ENCODE results near the gene FTL.

FTL gene

GRCh38 chr19:48945817-48946216 is 19.3 kb upstream of the FTL start:
- no peak for DNase-seq (ENCODE audit: low read depth, low spot score)

GRCh38 chr19:48946463-48947257 is 18.4 kb upstream of the FTL start:
- DNase-seq (ENCODE audit: low read depth, low spot score) = no peak

GRCh38 chr19:48947258-48947542 is 17.9 kb upstream of the FTL start:
- no peak for DNase-seq (ENCODE audit: low read depth, low spot score)

GRCh38 chr19:48950159-48950558 is 14.9 kb upstream of the FTL start:
- no peak for DNase-seq (ENCODE audit: low read depth, low spot score)

- DNase-seq (ENCODE audit: low read depth, low spot score) = no peak
These were observed 14.1 kb upstream of the FTL start for GRCh38 chr19:48950830-48951519.

GRCh38 chr19:48953141-48953540 is 12.0 kb upstream of the FTL start:
- no peak for DNase-seq (ENCODE audit: low read depth, low spot score)

- DNase-seq (ENCODE audit: low read depth, low spot score) = no peak
These were observed 11.0 kb upstream of the FTL start for GRCh38 chr19:48953990-48954594.

GRCh38 chr19:48954595-48955307 is 10.4 kb upstream of the FTL start, which contains the start of gene BAX:
Gene BAX, plus strand, starts transcription at chr19:48954875. Its CDS starts 54 bp downstream, at chr19:48954929.
- no peak for DNase-seq (ENCODE audit: low read depth, low spot score)

GRCh38 chr19:48955308-48955958 is 9.7 kb upstream of the FTL start:
- no peak for DNase-seq (ENCODE audit: low read depth, low spot score)

- DNase-seq (ENCODE audit: low read depth, low spot score) = no peak
These were observed 7.1 kb upstream of the FTL start for GRCh38 chr19:48958006-48958405.

GRCh38 chr19:48959341-48960239 is 5.5 kb upstream of the FTL start:
- DNase-seq (ENCODE audit: low read depth, low spot score) = no peak

GRCh38 chr19:48961051-48961649 is 4.0 kb upstream of the FTL start:
- DNase-seq (ENCODE audit: low read depth, low spot score) = no peak

GRCh38 chr19:48961673-48962028 is 3.5 kb upstream of the FTL start:
- no peak for DNase-seq (ENCODE audit: low read depth, low spot score)

- DNase-seq (ENCODE audit: low read depth, low spot score) = no peak
These were observed 2.9 kb upstream of the FTL start for GRCh38 chr19:48962029-48962848.

GRCh38 chr19:48962849-48963165 is 2.3 kb upstream of the FTL start:
- DNase-seq (ENCODE audit: low read depth, low spot score) = no peak

- no peak for DNase-seq (ENCODE audit: low read depth, low spot score)
These were observed 1.5 kb upstream of the FTL start for GRCh38 chr19:48963371-48964204.

GRCh38 chr19:48964205-48965039 is 687 bp upstream of the FTL start:
- no peak for DNase-seq (ENCODE audit: low read depth, low spot score)
